Stimulated activated CD4-positive, alpha-beta T cell treated with anti-CD3 and anti-CD28 coated beads, Interleukin-15, amount 100 ng/mL, for 24 hours (primary cell): Measurements from ENCODE around the gene CEACAM4.

Experiments used
- DNase-seq: peaks from one replicate; pipeline ENCODE4 v3.0.0-alpha.2; 2020

The CEACAM4 gene

GRCh38 chr19:41616792-41617621 lies 9.9 kb downstream of the CEACAM4 start:
- DNase-seq: no peak

- DNase-seq: no peak
Observed at GRCh38 chr19:41615207-41615606, 11.7 kb downstream of the CEACAM4 start.

- no peak for DNase-seq
Observed at GRCh38 chr19:41612483-41612882, 14.4 kb downstream of the CEACAM4 start.

GRCh38 chr19:41610789-41611188 lies 16.1 kb downstream of the CEACAM4 start:
- DNase-seq: no peak

- no peak for DNase-seq
Observed at GRCh38 chr19:41607668-41608067, 19.2 kb downstream of the CEACAM4 start.

- DNase-seq: no peak
Observed at GRCh38 chr19:41606215-41606837, 20.5 kb downstream of the CEACAM4 start.

- DNase-seq: no peak
Observed at GRCh38 chr19:41604831-41605230, 22.0 kb downstream of the CEACAM4 start.

- DNase-seq: no peak
Observed at GRCh38 chr19:41601771-41602170, 25.1 kb downstream of the CEACAM4 start.

- DNase-seq: no peak
Observed at GRCh38 chr19:41599175-41599966, 27.5 kb downstream of the CEACAM4 start.

- peak; percentile 80 for DNase-seq
Observed at GRCh38 chr19:41597600-41598041, 29.3 kb downstream of the CEACAM4 start.

- no peak for DNase-seq
Observed at GRCh38 chr19:41595890-41596280, 31.0 kb downstream of the CEACAM4 start.

- peak; percentile 78 for DNase-seq
Observed at GRCh38 chr19:41595258-41595889, 31.5 kb downstream of the CEACAM4 start.

- DNase-seq: no peak
Observed at GRCh38 chr19:41591951-41592562, 34.8 kb downstream of the CEACAM4 start.

GRCh38 chr19:41590936-41591335 lies 35.9 kb downstream of the CEACAM4 start:
- no peak for DNase-seq

- no peak for DNase-seq
Observed at GRCh38 chr19:41589371-41589770, 37.5 kb downstream of the CEACAM4 start.

- peak; percentile 28 for DNase-seq
Observed at GRCh38 chr19:41588497-41589209, 38.2 kb downstream of the CEACAM4 start.

- no peak for DNase-seq
Observed at GRCh38 chr19:41587838-41588210, 39.0 kb downstream of the CEACAM4 start.

- no peak for DNase-seq
Observed at GRCh38 chr19:41587101-41587837, 39.6 kb downstream of the CEACAM4 start.

- no peak for DNase-seq
Observed at GRCh38 chr19:41586064-41586463, 40.8 kb downstream of the CEACAM4 start.

GRCh38 chr19:41584931-41585330 lies 41.9 kb downstream of the CEACAM4 start:
- DNase-seq: no peak

- no peak for DNase-seq
Observed at GRCh38 chr19:41584260-41584810, 42.5 kb downstream of the CEACAM4 start.
